ENCODE results near the gene FAM32A. TPM values are rescaled to one million over a fixed set of nuclear protein-coding genes. Genes with fewer than 3 reads are reported as not detected.
A peak's percentile ranks its signal among the peaks of the same experiment; 100 is the strongest.

Gene FAM32A
- total RNA-seq, 6 donors from 2014 or later = 47.1 to 84.8 (median 58.5) TPM

GRCh38 chr19:16227837-16228636 is 42.8 kb downstream of the FAM32A start:
- H3K27me3 ChIP-seq = no peaks in the 10 kb centered on the region
- ATAC-seq (ENCODE audit: low FRiP score in 2 of 2) = no peak
- DNase-seq = peak in 1 of 2 donors; percentile 41
- 96 to 97% methylated on average over 12 to 19 of the region's 21 CpGs for WGBS, 2 donors
- no peak overlapping the region for H3K4me3 ChIP-seq
- no peaks in the 10 kb centered on the region for H3K4me1 ChIP-seq
- TF ChIP-seq EP300 (IDR thresholded peaks at IDR 0.05) = no peak
- no peak for TF ChIP-seq CTCF (IDR thresholded peaks at IDR 0.05)
- TF ChIP-seq POLR2A (IDR thresholded peaks at IDR 0.05) = no peak
- H3K36me3 ChIP-seq = peaks cover 22 to 98% (median 87%) of the 10 kb centered on the region in 4 donors
- H3K9me3 ChIP-seq = no peaks in the 10 kb centered on the region
- H3K27ac ChIP-seq = no peak overlapping the region

- DNase-seq (peak in 1 of 2 donors; percentile 41), ATAC-seq (ENCODE audit: low FRiP score in 2 of 2) (no peak)
- WGBS, 2 donors = 91 to 92% methylated on average over 15 to 21 of the region's 21 CpGs
- Histone ChIP-seq H3K27ac (no peak overlapping the region), H3K27me3 (no peaks in the 10 kb centered on the region), H3K36me3 (peaks cover 22 to 98% (median 87%) of the 10 kb centered on the region in 4 donors), H3K9me3 (no peaks in the 10 kb centered on the region), H3K4me1 (no peaks in the 10 kb centered on the region), H3K4me3 (no peak overlapping the region)
- TF ChIP-seq POLR2AphosphoS5 (IDR thresholded peaks at IDR 0.05) = no peak
- no peak for TF ChIP-seq CTCF (IDR thresholded peaks at IDR 0.05)
- no peak for TF ChIP-seq EP300 (IDR thresholded peaks at IDR 0.05)
- no peak for TF ChIP-seq POLR2A (IDR thresholded peaks at IDR 0.05)
Observed at GRCh38 chr19:16228637-16229321, 43.6 kb downstream of the FAM32A start.

GRCh38 chr19:16229322-16229641 is 44.1 kb downstream of the FAM32A start:
- peaks cover 20 to 98% (median 88%) of the 10 kb centered on the region in 4 donors for H3K36me3 ChIP-seq
- WGBS, 2 donors = 88 to 89% methylated on average over 3 to 9 of the region's 9 CpGs
- H3K27ac ChIP-seq = no peak overlapping the region
- H3K4me1 ChIP-seq = no peaks in the 10 kb centered on the region
- no peaks in the 10 kb centered on the region for H3K27me3 ChIP-seq
- H3K4me3 ChIP-seq = no peak overlapping the region
- H3K9me3 ChIP-seq = no peaks in the 10 kb centered on the region
- TF ChIP-seq POLR2AphosphoS5 (IDR thresholded peaks at IDR 0.05) = no peak
- TF ChIP-seq EP300 (IDR thresholded peaks at IDR 0.05) = no peak
- no peak for TF ChIP-seq POLR2A (IDR thresholded peaks at IDR 0.05)
- no peak for TF ChIP-seq CTCF (IDR thresholded peaks at IDR 0.05)
- ATAC-seq (ENCODE audit: low FRiP score in 2 of 2) (no peak), DNase-seq (peak in 1 of 2 donors; percentile 46)

GRCh38 chr19:16232127-16232526 is 46.9 kb downstream of the FAM32A start:
- peaks cover 30 to 93% (median 80%) of the 10 kb centered on the region in 4 donors for H3K36me3 ChIP-seq
- H3K27ac ChIP-seq = no peak overlapping the region
- H3K4me3 ChIP-seq = no peak overlapping the region
- no peaks in the 10 kb centered on the region for H3K27me3 ChIP-seq
- TF ChIP-seq EP300 (IDR thresholded peaks at IDR 0.05) (no peak), CTCF (IDR thresholded peaks at IDR 0.05) (no peak), POLR2A (IDR thresholded peaks at IDR 0.05) (no peak), POLR2AphosphoS5 (IDR thresholded peaks at IDR 0.05) (no peak)
- ATAC-seq (ENCODE audit: low FRiP score in 2 of 2) (no peak), DNase-seq (peak in 1 of 2 donors; percentile 24)
- H3K9me3 ChIP-seq = no peaks in the 10 kb centered on the region
- WGBS, 2 donors = 95% methylated on average over 16 of the region's 16 CpGs
- no peaks in the 10 kb centered on the region for H3K4me1 ChIP-seq

Data from upper lobe of left lung (tissue), 6 donors.